COLO668 (cell line): Measurements from ENCODE around the gene NDUFS7.

ENCODE experiments used
- DNase-seq: peaks from one replicate; lab custom pipeline; 2025; ENCODE audit not compliant: unreplicated experiment; lab: John Stamatoyannopoulos, UW

Gene NDUFS7

GRCh38 chr19:1384478-1385110 lies 887 bp downstream of the NDUFS7 start:
- no peak for DNase-seq

- no peak for DNase-seq
Measured at GRCh38 chr19:1385816-1386215, 2.1 kb downstream of the NDUFS7 start.

- DNase-seq = no peak
Measured at GRCh38 chr19:1386945-1387683, 3.4 kb downstream of the NDUFS7 start.

GRCh38 chr19:1387684-1388636 lies 4.3 kb downstream of the NDUFS7 start:
- DNase-seq = no peak

GRCh38 chr19:1388637-1389026 lies 4.9 kb downstream of the NDUFS7 start:
- DNase-seq = no peak

- no peak for DNase-seq
Measured at GRCh38 chr19:1389033-1389940, 5.6 kb downstream of the NDUFS7 start.

- no peak for DNase-seq
Measured at GRCh38 chr19:1390890-1391423, 7.2 kb downstream of the NDUFS7 start.

- DNase-seq = no peak
Measured at GRCh38 chr19:1392407-1392806, 8.7 kb downstream of the NDUFS7 start.

GRCh38 chr19:1392939-1393530 lies 9.3 kb downstream of the NDUFS7 start:
- no peak for DNase-seq

- DNase-seq = no peak
Measured at GRCh38 chr19:1393841-1394240, 10.1 kb downstream of the NDUFS7 start.

- DNase-seq = no peak
Measured at GRCh38 chr19:1394252-1395193, 10.8 kb downstream of the NDUFS7 start.

GRCh38 chr19:1395194-1396018 lies 11.7 kb downstream of the NDUFS7 start:
- no peak for DNase-seq

- DNase-seq = no peak
Measured at GRCh38 chr19:1396019-1396767, 12.5 kb downstream of the NDUFS7 start.

GRCh38 chr19:1396768-1397679 lies 13.3 kb downstream of the NDUFS7 start:
- DNase-seq = no peak

- peak; percentile 7 for DNase-seq
Measured at GRCh38 chr19:1397838-1398237, 14.1 kb downstream of the NDUFS7 start.

GRCh38 chr19:1399079-1399478 lies 15.4 kb downstream of the NDUFS7 start:
- DNase-seq = no peak
